Measurements from ENCODE around the gene NME7.

Gene NME7

DNA sequence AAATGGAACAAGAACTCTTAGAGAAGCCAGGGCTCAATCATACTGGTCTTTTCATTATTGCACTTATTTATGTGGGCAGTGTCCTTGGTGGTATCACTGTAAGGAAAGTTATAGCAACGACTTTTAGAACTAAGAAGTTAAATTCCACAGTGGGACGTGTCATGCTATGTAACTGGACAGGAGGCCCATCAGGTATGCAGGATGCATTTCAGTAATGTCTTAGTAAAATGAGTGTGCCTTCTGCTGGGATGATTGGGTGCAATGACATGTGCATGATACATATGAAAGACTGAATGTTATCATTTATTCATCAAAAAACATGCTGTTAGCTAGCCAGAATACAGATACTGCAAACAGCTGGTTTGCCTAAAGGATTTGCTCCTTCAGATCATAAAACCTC is 268.0 kb downstream of the NME7 start:
- DNase-seq (ENCODE audit: insufficient read length, low spot score): no peak
- no peak for FAIRE-seq
- TF ChIP-seq, protein P1, sequence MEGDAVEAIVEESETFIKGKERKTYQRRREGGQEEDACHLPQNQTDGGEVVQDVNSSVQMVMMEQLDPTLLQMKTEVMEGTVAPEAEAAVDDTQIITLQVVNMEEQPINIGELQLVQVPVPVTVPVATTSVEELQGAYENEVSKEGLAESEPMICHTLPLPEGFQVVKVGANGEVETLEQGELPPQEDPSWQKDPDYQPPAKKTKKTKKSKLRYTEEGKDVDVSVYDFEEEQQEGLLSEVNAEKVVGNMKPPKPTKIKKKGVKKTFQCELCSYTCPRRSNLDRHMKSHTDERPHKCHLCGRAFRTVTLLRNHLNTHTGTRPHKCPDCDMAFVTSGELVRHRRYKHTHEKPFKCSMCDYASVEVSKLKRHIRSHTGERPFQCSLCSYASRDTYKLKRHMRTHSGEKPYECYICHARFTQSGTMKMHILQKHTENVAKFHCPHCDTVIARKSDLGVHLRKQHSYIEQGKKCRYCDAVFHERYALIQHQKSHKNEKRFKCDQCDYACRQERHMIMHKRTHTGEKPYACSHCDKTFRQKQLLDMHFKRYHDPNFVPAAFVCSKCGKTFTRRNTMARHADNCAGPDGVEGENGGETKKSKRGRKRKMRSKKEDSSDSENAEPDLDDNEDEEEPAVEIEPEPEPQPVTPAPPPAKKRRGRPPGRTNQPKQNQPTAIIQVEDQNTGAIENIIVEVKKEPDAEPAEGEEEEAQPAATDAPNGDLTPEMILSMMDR (IDR thresholded peaks at IDR 0.05; ENCODE audit: insufficient read depth, missing control alignments): no peak

DNA sequence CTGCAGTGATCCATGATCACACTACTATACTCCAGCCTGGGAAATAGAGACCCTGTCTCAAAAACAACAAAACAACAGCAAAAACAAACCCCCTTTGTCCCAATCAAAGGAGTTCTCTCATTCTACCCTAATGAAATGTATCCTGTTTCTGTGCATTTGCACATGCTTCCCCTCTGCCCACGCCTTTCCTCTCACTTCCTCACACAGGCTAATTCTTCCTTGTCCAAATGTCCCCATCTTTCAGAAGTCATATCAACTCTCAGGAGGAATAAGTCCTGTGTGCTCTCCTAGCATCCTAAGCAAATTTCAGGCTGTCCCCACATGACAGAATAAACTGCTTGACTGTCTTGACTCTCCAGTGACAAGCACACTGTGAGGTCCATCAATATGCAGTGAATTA is 269.2 kb downstream of the NME7 start:
- FAIRE-seq: no peak
- DNase-seq (ENCODE audit: insufficient read length, low spot score): no peak
- TF ChIP-seq, protein P1 (IDR thresholded peaks at IDR 0.05; ENCODE audit: insufficient read depth, missing control alignments): no peak

DNA sequence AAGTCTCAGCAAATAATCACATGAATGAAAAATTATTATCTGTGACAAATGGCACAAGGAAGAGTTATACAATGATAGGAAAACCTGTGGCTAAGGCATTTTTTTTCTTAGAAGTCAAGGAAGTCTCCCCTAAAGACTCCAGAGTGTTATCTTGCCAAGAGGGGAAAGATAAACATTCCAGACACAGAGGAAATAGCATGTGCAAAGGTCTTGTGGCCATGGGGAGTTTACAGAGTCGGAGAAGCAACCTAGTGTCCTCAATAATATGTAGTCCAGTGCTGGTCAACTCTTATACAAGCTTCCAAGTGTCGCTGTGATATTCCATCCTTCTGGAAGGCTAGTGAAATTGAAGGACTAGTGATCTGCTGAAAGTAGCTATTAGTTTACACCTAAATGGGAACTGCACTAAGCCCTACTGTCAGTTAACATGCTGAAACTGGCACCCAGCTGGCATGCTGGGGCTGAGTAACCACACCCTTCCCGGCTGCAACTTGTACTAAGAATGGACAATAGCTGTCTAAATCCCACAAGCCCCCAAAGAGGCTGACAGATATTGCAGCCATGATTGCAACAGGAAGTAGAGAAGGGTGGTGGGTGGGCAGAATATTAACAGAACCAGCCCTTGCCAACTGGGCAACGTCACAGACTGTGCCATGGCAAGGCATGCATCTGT is 272.6 kb downstream of the NME7 start:
- FAIRE-seq: no peak
- TF ChIP-seq, protein P1 (IDR thresholded peaks at IDR 0.05; ENCODE audit: insufficient read depth, missing control alignments): no peak
- no peak for DNase-seq (ENCODE audit: insufficient read length, low spot score)

DNA sequence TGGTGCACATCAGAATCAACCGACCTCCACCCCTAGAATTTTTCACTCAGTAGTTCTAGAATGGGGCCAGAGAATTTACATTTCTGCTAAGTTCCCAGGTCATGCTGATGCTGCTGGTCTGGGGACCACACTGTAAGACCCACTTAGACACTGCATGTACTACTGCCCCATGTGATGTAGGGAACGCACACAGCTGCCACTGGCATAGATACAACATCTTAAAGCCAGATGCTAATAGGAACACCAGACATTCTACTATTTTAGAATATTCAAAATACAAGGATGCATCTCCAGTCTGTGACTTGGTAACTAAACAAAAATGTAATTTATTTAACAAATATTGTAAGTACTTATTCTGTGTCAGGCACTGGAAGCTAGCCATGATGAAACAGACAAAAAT is 275.2 kb downstream of the NME7 start:
- no peak for FAIRE-seq
- TF ChIP-seq, protein P1 (IDR thresholded peaks at IDR 0.05; ENCODE audit: insufficient read depth, missing control alignments): no peak
- no peak for DNase-seq (ENCODE audit: insufficient read length, low spot score)

DNA sequence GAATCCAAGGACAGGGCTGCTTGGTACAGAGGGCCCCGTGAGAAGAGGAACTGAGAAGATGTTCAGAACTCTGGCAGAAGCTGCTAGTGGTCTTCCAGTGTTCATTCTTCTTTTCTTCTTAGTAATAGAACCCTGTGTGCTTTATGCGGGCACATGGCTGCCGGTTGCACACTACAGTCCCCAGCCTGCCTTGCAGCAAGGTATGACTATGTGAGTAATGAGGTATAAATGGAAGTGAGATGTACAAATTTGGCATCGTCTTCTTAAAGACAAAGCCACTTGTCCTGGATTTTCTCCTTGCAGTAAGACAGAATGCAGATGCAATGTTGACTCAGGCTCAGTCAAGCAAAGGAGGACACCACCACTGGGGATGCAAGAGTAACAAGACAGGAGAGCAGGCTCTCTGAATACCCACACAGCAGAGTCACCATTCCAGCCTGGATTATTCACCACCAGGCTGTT is 276.1 kb downstream of the NME7 start:
- no peak for DNase-seq (ENCODE audit: insufficient read length, low spot score)
- FAIRE-seq: no peak

DNA sequence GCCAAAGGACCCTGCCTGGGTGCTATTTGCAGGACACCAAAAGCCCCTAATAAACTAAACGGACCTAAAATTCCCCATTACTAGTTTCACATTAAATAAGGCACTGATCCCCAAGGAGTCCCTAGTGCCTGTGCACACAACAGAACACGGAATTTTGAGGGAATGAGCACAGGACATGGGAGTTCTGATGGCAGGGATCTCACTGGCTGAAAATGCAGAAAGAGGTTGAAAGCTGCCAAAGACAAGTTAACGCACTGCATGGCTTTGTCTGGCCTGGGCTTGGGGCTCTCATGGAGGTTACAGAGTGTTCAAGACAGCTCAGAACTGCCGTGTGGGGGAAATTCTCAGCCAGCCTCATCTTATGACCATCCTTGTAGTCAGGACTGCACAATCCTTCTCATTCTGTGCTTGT is 276.7 kb downstream of the NME7 start:
- TF ChIP-seq, protein P1 (IDR thresholded peaks at IDR 0.05; ENCODE audit: insufficient read depth, missing control alignments): no peak
- FAIRE-seq (no peak), DNase-seq (ENCODE audit: insufficient read length, low spot score) (no peak)

More for the DNA sequence above, 276.1 kb downstream of the NME7 start:
- TF ChIP-seq, protein P1 (IDR thresholded peaks at IDR 0.05; ENCODE audit: insufficient read depth, missing control alignments): no peak

DNA sequence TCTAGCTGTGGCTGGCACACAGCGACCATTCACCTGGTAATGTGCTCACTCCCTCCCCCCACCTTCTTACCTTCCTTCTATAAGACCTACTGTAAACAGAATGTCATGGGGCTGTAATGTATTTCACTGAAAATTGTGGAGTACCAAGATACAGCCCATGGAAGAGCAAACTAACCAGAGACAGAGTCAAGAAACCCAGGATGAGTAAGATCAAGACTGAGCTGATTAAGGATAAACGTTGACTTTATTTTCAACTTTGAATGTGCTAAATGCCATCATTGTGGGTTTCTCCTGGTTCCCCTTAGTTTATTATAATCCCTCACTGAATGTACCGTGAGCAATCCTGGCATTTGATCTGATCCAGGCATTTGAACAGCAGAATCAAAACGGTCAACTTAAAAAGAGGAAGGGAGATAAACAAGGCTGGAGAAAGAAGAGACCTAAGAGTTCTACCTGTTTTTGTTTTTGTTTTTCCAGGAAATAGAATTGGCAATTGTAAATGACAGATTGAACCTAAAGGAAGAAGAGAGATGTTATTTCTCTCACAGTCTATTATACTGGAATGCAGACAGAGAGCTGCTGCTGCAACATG is 277.2 kb downstream of the NME7 start:
- FAIRE-seq (no peak), DNase-seq (ENCODE audit: insufficient read length, low spot score) (no peak)
- TF ChIP-seq, protein P1 (IDR thresholded peaks at IDR 0.05; ENCODE audit: insufficient read depth, missing control alignments): no peak
